ENCODE measurements around the gene ATP11A.
A peak's percentile ranks its signal among the peaks of the same experiment; 100 is the strongest.

ATP11A gene

GRCh38 chr13:112821340-112822055 is 131.7 kb downstream of the ATP11A start:
- DNase-seq (ENCODE audit: low read depth), result no peak
- H3K4me3 ChIP-seq (ENCODE audit: low read depth, low read length), result no peak overlapping the region

- H3K4me3 ChIP-seq (ENCODE audit: low read depth, low read length), result no peak overlapping the region
- DNase-seq (ENCODE audit: low read depth), result no peak
Observed at GRCh38 chr13:112822851-112823250, 133.0 kb downstream of the ATP11A start.

- DNase-seq (ENCODE audit: low read depth), result no peak
- no peak overlapping the region for H3K4me3 ChIP-seq (ENCODE audit: low read depth, low read length)
Observed at GRCh38 chr13:112824429-112824828, 134.6 kb downstream of the ATP11A start.

- no peak for DNase-seq (ENCODE audit: low read depth)
- H3K4me3 ChIP-seq (ENCODE audit: low read depth, low read length), result no peak overlapping the region
Observed at GRCh38 chr13:112825071-112825470, 135.2 kb downstream of the ATP11A start.

- no peak for DNase-seq (ENCODE audit: low read depth)
- H3K4me3 ChIP-seq (ENCODE audit: low read depth, low read length), result no peak overlapping the region
Observed at GRCh38 chr13:112825875-112826274, 136.0 kb downstream of the ATP11A start.

GRCh38 chr13:112826565-112826964 is 136.7 kb downstream of the ATP11A start:
- no peak overlapping the region for H3K4me3 ChIP-seq (ENCODE audit: low read depth, low read length)

GRCh38 chr13:112828082-112828699 is 138.4 kb downstream of the ATP11A start:
- no peak overlapping the region for H3K4me3 ChIP-seq (ENCODE audit: low read depth, low read length)
- no peak for DNase-seq (ENCODE audit: low read depth)

More at GRCh38 chr13:112826565-112826964, 136.7 kb downstream of the ATP11A start:
- no peak for DNase-seq (ENCODE audit: low read depth)

- DNase-seq (ENCODE audit: low read depth), result no peak
- H3K4me3 ChIP-seq (ENCODE audit: low read depth, low read length), result no peak overlapping the region
Observed at GRCh38 chr13:112828756-112829155, 138.9 kb downstream of the ATP11A start.

GRCh38 chr13:112831196-112831595 is 141.4 kb downstream of the ATP11A start:
- DNase-seq (ENCODE audit: low read depth), result no peak
- H3K4me3 ChIP-seq (ENCODE audit: low read depth, low read length), result no peak overlapping the region

GRCh38 chr13:112831801-112832200 is 142.0 kb downstream of the ATP11A start:
- H3K4me3 ChIP-seq (ENCODE audit: low read depth, low read length), result no peak overlapping the region
- no peak for DNase-seq (ENCODE audit: low read depth)

GRCh38 chr13:112832811-112833210 is 143.0 kb downstream of the ATP11A start:
- no peak overlapping the region for H3K4me3 ChIP-seq (ENCODE audit: low read depth, low read length)
- no peak for DNase-seq (ENCODE audit: low read depth)

GRCh38 chr13:112833551-112834257 is 143.9 kb downstream of the ATP11A start:
- no peak for DNase-seq (ENCODE audit: low read depth)
- H3K4me3 ChIP-seq (ENCODE audit: low read depth, low read length), result no peak overlapping the region

- no peak for DNase-seq (ENCODE audit: low read depth)
Observed at GRCh38 chr13:112835344-112835743, 145.5 kb downstream of the ATP11A start.

GRCh38 chr13:112835796-112836195 is 146.0 kb downstream of the ATP11A start:
- no peak for DNase-seq (ENCODE audit: low read depth)

More at GRCh38 chr13:112835344-112835743, 145.5 kb downstream of the ATP11A start:
- no peak overlapping the region for H3K4me3 ChIP-seq (ENCODE audit: low read depth, low read length)

GRCh38 chr13:112836940-112837339 is 147.1 kb downstream of the ATP11A start:
- DNase-seq (ENCODE audit: low read depth), result no peak
- H3K4me3 ChIP-seq (ENCODE audit: low read depth, low read length), result no peak overlapping the region

More at GRCh38 chr13:112835796-112836195, 146.0 kb downstream of the ATP11A start:
- no peak overlapping the region for H3K4me3 ChIP-seq (ENCODE audit: low read depth, low read length)

GRCh38 chr13:112837371-112838037 is 147.7 kb downstream of the ATP11A start:
- H3K4me3 ChIP-seq (ENCODE audit: low read depth, low read length), result no peak overlapping the region
- no peak for DNase-seq (ENCODE audit: low read depth)

- no peak for DNase-seq (ENCODE audit: low read depth)
- no peak overlapping the region for H3K4me3 ChIP-seq (ENCODE audit: low read depth, low read length)
Observed at GRCh38 chr13:112838038-112838841, 148.4 kb downstream of the ATP11A start.

GRCh38 chr13:112838842-112839117 is 148.9 kb downstream of the ATP11A start:
- no peak for DNase-seq (ENCODE audit: low read depth)
- H3K4me3 ChIP-seq (ENCODE audit: low read depth, low read length), result no peak overlapping the region

- DNase-seq (ENCODE audit: low read depth), result peak; percentile 49
- H3K4me3 ChIP-seq (ENCODE audit: low read depth, low read length), result no peak overlapping the region
Observed at GRCh38 chr13:112839356-112840105, 149.7 kb downstream of the ATP11A start.
